Activated naive CD4-positive, alpha-beta T cell (primary cell): Measurements from ENCODE around the gene ANTKMT.
"Not testable (repeated sequence)": the region's sequence is repeated elsewhere in the genome, so short reads cannot be mapped to it uniquely, and the experiment has no call there.

ENCODE experiments used
- DNase-seq, 4 experiments: peaks; one replicate each; lab custom pipeline; 2025; lab: John Stamatoyannopoulos, UW

The ANTKMT gene

GRCh38 chr16:728131-728889 is 7.4 kb downstream of the ANTKMT start:
- DNase-seq = peak in 2 of 4 experiments; percentile 30 to 46

DNA sequence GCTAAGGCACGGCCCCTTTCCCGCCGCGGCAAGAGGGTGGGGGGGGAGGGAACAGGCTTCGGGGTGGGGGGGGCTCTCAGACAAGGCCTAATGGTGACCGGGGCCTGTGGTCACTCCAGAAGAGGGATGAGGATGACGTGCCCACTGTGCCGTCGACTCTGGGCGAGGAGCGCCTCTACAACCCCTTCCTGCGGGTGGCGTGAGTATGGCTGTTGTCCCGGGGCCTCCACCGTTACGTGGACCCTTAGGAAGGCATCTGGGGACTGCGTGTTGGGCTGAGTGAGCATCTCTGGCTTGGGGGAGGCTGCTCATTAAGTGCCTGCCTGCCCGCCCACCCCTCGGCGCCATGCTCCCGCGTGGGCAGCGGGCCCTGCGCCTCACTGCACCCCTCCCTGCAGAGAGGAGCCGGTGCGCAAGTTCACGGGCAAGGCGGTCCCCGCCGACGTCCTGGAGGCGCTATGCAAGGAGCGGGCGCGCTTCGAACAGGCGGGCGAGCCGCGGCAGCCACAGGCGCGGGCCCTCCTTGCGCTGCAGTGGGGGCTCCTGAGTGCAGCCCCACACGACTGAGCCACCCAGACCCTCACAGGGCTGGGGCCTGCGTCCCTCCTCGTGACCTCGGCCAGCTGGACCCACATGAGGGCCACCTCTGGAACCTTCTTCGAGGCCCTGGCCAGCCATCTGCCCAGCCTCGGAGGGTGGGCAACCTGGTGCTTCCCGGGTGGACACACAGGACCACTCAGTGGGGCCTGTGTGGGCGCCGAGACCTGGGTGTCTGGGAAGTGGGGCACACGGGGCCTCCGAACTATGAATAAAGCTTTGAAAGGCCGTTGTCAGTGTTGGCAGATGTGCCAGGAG is 8.2 kb downstream of the ANTKMT start:
- DNase-seq = no peak

DNA sequence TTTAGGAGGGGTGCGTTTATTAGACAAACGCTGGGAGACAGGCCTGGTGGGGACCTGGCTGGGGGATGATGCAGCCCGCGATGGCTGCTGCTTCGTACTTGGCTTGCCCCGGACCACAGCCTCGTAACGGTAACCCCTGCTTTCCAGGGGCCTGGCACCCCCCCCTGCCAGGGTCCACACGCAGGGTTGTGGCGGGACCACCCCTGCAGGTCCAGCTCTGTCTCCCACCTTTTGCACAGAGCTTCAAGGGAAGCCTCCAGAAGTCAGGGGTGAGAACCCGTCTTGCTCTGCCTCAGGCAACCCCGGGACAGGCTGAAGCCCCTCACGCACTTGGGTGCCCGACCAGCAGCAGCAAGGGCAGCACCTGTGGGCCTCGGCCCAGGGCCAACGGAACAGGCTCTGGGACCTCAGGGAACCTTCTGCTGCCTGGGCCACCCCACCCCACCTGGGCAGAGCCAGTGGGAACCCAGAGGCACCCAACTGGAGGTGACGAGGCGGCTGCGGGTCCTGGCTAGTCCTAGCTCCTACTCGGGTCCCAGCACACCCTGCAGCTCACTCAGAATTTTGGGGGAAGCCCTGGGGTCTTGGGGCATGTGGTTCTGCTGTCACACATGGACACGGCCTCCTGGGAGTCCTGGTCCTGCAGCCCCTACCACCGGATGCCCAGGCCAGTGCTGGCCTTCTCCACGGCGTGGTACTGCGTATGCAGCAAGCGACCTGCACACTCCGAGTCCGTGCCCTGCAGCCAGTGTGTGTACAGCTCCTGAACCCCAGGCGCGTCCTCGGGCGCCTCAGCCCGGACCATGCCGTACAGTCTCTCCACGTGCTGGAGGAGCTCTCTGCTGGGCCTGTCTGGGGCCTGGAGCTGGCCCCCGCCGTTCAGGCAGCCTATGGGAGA is 9.1 kb downstream of the ANTKMT start:
- no peak for DNase-seq

DNA sequence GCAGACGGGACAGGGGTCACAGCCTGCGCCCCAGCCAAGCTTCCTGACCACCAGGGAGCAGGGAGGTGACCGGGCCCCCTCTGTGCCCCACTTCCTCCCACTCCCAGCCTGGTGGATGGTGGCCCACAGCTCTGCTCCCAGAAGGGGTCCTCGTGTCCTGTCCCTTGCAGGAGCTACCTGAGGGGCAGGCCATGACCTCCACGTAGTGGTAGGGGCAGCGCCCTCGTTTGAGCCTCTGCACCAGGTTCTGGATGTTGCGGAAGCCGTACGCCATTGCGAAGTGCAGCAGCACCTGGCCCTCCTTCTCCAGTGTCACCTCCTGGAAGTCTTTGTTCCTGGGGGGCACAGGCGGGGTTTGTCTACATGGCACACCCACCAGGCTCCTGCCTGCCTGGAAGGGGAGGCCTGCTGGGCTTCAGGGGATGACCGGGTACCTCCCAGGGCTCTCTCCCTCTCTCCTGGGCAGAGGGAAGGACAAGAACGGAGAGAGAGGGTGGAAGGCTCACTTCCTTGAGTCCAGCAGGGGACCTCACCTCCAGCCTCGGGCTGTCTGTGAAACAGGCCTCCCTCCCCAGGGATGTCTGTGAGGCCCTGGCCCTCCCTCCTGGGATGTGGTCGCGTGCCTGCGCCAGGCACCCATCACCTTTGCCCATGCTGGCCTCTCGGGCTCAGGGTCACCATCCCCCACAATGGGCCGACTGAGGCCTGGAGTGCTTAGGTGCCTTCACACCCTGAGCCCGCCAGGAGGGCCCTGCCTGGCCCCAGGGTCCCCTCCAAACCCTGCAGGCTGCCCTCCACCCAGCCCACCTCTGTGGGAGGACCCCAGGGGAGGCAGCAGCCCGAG is 9.9 kb downstream of the ANTKMT start:
- no peak for DNase-seq

GRCh38 chr16:732332-732731 is 11.4 kb downstream of the ANTKMT start:
- no peak for DNase-seq

- DNase-seq = no peak
These were observed 12.0 kb downstream of the ANTKMT start for GRCh38 chr16:732936-733335.

GRCh38 chr16:733382-734207 is 12.6 kb downstream of the ANTKMT start:
- peak in 1 of 4 experiments; percentile 33 for DNase-seq

DNA sequence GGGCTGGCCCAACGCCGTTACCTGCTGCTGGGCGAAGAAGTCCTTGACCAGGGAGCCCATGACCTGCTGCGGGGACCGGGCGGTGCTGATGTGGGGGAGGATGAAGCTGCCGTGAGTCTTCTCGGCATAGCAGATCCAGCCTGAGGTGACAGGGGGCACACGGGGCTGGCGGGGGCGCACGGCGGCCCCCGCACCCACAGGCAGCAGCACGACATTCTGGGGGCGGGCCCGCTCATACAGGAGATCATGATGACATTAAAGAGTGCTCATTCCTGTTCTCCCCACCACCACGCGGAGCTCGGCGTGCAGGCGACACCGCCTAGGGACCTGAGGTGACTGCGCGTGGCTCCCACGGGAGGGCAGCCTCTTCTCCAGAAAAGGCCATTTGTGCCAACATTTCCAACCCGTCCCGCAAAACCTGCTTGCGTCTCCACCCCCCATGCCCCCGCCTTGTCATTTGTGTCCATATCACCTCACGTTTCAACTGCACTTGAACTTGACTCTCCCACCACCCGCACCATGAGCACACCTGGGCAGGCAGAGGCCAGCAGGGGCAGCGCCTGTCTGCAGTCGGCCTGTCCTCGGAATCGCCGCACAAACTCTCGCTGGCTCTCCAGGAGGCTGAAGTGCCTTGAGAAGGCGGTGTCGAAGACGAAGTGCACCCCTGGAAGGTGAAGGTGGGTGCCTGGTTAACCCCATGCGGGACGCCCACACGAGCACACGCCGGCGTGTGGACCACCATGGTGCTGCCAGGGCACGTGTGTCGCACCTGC is 13.4 kb downstream of the ANTKMT start:
- no peak for DNase-seq

- DNase-seq = no peak
These were observed 14.3 kb downstream of the ANTKMT start for GRCh38 chr16:734981-735881.

- no peak for DNase-seq
These were observed 15.1 kb downstream of the ANTKMT start for GRCh38 chr16:735982-736453.

DNA sequence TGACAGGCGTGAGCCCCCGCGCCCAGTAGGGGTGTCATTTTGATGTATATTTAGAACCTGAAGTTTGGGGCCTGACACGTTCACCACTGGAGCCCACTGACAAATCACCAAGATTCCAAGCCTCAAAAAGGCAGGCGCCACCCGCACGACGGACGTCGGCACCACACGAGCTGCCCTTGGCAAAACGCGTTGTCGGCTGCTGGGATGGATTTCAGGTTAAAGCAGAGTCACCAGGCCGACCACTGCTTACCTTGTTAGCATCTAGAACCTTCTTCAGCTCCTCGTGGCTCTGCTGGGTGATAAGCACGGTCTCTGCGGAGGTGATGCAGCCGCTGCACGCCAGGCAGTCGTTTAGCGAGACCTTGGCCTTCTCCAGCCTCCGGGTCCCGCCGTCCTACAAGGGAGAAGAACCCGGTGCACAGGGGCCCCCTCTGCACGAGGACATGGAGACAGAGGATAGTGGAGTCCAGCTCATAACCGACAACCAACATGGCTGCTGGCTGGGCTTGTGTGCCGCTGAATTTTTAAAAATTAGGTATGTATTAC is 16.1 kb downstream of the ANTKMT start:
- DNase-seq = no peak

DNA sequence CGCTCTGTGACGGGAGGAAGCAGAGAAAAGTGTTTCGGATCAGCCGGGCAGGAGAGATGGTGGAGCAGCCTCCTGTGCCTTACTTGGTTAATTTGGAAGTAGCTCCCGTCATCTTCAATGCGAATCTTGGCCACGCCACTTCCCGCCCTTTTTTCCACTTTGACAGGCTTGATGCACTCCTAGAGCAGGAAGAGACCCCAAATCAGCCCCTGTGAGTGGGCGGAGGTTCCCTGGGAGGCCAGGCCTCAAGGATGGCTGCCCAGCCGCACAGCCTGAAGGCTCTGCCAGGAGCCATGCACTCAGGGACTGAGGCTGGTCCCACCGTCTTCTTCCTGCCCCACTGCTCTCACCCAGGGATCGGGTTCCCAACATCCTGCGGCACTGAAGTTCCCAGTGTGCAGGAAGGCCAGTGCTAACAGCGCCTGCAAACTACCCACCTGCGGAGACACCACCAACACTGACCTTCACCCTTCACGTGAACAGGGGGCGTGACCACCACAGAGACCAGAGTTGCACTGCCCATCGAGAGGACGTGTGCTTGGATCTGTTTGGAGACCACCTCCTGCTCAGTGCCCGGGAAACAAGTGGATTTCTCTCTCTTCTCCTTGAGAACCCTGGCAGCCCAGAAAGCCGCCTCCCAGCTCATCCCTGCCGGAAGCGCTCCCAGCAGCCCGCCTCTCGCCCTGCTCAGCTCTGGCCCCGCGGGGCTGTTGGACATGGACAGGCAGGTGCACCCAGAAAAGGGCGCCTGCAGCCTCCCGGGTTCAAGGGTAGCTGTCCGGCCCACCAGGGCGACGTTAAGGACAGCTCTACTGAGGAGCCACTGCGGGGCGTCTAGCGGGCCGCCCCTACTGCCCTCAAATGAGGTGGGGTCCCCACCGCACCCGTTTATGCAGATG is 18.9 kb downstream of the ANTKMT start:
- no peak for DNase-seq

DNA sequence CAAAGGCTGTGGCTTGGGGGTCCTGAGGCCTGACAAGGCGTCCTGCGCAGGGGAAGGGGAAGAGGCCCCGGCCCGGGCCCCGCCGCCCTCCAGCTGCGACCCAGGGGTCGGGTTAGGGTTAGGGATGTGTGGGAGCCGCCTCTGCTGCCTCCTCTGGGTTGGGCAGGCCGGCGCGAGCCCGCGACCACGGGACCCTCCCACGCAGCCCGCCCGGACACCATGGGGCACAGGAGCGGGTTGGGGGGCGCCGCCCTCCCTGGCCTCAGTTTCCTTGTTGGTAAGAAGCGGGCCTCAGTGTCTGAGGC is 19.5 kb downstream of the ANTKMT start:
- DNase-seq = no peak

DNA sequence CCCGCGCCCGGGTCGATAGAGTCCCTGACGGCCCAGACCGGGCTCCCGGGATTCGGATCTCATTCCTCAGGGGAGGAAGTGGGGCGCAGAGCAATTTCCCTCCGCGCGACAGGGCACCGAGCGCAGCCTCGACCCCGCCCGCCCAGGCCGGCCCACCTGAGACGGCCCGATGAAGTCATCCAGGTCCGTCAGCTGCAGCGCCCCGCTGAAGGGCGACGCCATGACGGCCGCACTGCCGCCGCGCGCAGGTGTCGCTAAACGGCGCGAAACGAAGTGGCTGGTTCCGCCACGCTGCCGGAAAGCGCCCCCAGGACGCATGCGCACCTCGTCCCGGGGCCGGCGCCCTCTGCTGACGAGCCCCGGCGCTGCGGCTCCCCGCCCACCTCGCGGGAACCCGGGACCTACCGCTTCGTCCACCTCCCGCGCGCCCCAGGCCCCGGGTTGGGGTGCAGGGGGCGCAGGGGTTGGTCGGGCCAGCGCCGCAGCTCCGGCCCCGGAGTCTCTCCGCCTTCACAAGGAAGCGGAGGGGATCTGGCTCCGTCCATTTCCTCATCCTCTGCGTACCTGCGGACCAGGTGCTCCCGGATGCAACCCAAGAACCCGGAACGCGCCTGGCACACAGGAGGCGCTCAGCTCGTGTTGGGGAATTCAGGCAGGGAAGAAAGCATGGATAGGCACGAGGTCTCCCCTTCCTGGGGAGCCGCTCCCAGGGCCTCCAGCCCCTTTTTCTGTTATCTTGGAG is 20.0 kb downstream of the ANTKMT start, which contains the start of gene CIAO3:
Gene CIAO3 (minus strand): TSS at position 234 of the 742 bp plus-strand sequence. CDS start 12 bp downstream, at position 222.
- peak; percentile 89 to 95 (median 92) for DNase-seq

- DNase-seq = no peak
These were observed 21.2 kb downstream of the ANTKMT start for GRCh38 chr16:741986-742629.

GRCh38 chr16:742894-743293 is 21.9 kb downstream of the ANTKMT start:
- DNase-seq = not testable (repeated sequence)
